ENCODE data around the gene POU5F1. TPM values are rescaled to one million over a fixed set of nuclear protein-coding genes. Genes with fewer than 3 reads are reported as not detected.
A peak's percentile ranks its signal among the peaks of the same experiment; 100 is the strongest.
"Not testable (repeated sequence)": the region's sequence is repeated elsewhere in the genome, so short reads cannot be mapped to it uniquely, and the experiment has no call there.

The POU5F1 gene
- total RNA-seq, 4 donors from 2014 or later = 0.92 to 5.5 (median 3.3) TPM

DNA sequence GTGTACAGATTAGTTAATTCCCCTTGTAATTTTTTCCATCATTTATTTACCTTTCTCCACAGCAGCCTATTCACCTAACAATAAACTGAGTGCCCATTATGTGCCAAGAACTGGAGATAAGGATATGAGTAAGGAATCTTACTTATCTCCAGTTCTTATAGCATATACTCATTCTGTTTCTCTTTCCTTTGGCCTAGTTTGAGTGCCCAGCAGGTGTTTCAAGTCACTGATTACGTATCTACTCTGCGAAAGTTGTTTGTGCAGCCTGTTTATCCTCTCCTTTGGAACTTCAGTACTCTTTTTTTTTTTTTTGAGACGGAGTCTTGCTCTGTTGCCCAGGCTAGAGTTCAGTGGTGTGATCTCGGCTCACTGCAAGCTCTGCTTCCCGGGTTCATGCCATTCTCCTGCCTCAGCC, 17.3 kb upstream of the POU5F1 start:
- no peaks in the 10 kb centered on the region for H3K36me3 ChIP-seq
- no peaks in the 10 kb centered on the region for H3K27me3 ChIP-seq
- WGBS, 2 donors = 82 to 94% methylated on average over 5 of the region's 5 CpGs
- DNase-seq = no peak
- intact Hi-C loops (cut with DNase I) = no loop called here
- H3K27ac ChIP-seq = no peak overlapping the region
- TF ChIP-seq, protein P1, sequence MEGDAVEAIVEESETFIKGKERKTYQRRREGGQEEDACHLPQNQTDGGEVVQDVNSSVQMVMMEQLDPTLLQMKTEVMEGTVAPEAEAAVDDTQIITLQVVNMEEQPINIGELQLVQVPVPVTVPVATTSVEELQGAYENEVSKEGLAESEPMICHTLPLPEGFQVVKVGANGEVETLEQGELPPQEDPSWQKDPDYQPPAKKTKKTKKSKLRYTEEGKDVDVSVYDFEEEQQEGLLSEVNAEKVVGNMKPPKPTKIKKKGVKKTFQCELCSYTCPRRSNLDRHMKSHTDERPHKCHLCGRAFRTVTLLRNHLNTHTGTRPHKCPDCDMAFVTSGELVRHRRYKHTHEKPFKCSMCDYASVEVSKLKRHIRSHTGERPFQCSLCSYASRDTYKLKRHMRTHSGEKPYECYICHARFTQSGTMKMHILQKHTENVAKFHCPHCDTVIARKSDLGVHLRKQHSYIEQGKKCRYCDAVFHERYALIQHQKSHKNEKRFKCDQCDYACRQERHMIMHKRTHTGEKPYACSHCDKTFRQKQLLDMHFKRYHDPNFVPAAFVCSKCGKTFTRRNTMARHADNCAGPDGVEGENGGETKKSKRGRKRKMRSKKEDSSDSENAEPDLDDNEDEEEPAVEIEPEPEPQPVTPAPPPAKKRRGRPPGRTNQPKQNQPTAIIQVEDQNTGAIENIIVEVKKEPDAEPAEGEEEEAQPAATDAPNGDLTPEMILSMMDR (IDR thresholded peaks at IDR 0.05) = no peak
- TF ChIP-seq POLR2A (IDR thresholded peaks at IDR 0.05) = no peak
- H3K4me1 ChIP-seq = peaks cover 0 to 41% (median 0%) of the 10 kb centered on the region in 3 donors
- H3K9me3 ChIP-seq = no peaks in the 10 kb centered on the region
- no peak overlapping the region for H3K4me3 ChIP-seq

DNA sequence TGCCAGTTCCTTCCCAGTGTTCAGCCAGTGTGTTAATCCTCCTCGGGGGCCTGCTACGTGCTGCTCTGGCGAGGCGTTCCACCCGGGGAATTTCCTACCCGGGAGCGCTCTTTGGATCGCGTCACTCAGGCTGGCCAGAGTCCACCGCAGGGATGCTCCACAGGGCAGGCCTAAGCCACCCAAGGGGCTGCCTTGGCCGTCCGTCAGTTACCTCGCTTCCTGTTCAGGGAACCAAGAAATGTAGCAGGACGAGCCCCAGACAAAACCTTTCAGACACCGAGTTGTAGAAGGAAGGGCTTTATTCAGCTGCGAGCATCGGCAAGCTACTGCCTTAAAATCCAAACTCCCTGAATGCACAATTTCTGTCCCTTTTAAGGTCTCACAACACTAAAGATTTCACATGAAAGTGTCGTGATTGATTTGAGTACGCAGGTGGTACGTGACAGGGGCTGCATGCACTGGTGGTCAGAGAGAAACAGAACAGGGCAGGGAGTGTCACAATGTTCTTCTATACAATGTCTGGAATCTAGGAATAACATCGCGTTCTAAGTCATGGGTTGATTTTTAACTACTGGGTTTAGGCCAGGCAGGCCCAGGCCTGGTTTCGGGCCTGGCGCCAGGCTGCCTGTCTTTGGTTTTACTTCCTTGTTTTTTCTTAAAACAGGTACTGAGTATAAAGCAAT, 15.7 kb upstream of the POU5F1 start:
- intact Hi-C loops (cut with DNase I) = no loop called here
- 27 to 53% methylated on average over 13 of the region's 24 CpGs for WGBS, 2 donors

DNA sequence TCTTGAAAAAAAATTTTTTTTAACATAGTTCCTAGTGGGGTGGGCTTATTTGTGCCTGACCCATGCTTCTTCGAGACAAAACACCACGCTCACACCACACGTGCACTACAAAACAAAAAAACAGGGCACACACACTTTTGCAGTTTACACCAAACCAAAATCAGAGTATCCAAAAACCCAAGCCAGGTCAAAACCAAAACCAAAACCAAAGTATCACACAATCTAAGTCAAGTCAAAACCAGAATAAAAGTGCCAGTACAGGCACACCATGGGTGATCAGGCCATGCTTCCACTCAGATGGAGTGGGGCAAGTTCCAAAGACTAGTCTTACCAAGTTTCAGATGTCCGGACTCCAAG, 15.2 kb upstream of the POU5F1 start:
- H3K9me3 ChIP-seq; H3K27me3 ChIP-seq; H3K36me3 ChIP-seq; DNase-seq; intact Hi-C loops (cut with DNase I): not testable (repeated sequence)
- peak overlapping the region; percentile 83 to 95 (median 90) for H3K27ac ChIP-seq
- WGBS, 2 donors = 36 to 53% methylated on average over 3 to 4 of the region's 4 CpGs
- peaks cover 0 to 41% (median 0%) of the 10 kb centered on the region in 3 donors for H3K4me1 ChIP-seq
- TF ChIP-seq POLR2A (IDR thresholded peaks at IDR 0.05) = peak in 1 of 4 donors; percentile 12
- peak overlapping the region; percentile 16 to 56 (median 38) for H3K4me3 ChIP-seq

More for the DNA sequence above, 15.7 kb upstream of the POU5F1 start:
- H3K4me3 ChIP-seq = peak overlapping the region; percentile 16 to 56 (median 38)
- peak overlapping the region; percentile 83 to 95 (median 90) for H3K27ac ChIP-seq
- DNase-seq = no peak
- H3K9me3 ChIP-seq = no peaks in the 10 kb centered on the region
- H3K36me3 ChIP-seq = no peaks in the 10 kb centered on the region
- TF ChIP-seq, protein P1 (IDR thresholded peaks at IDR 0.05) = no peak
- TF ChIP-seq POLR2A (IDR thresholded peaks at IDR 0.05) = peak in 1 of 4 donors; percentile 3
- H3K4me1 ChIP-seq = peaks cover 0 to 41% (median 0%) of the 10 kb centered on the region in 3 donors
- no peaks in the 10 kb centered on the region for H3K27me3 ChIP-seq

DNA sequence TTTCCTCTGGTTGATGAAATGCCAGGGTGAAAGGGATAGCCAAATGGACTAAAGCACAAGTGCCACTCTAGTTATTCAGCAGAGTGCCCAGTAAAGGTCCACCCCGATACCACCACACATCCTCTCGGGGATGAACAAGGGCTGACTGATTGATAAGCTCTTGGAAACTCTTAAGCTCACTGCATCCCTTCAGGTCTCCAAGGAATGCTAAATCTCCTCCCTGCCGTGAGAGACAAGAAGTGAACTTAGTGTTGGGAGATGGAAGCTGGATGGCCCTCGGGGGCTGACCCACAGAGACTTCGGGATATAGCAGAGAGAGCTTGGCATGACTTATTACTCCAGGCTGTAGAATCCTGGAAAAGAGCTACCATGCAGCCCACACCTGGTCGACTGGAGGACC, 13.4 kb upstream of the POU5F1 start:
- H3K9me3 ChIP-seq; intact Hi-C loops (cut with DNase I); H3K36me3 ChIP-seq; H3K27ac ChIP-seq; H3K27me3 ChIP-seq; DNase-seq; H3K4me3 ChIP-seq: not testable (repeated sequence)
- peaks cover 0 to 40% (median 0%) of the 10 kb centered on the region in 3 donors for H3K4me1 ChIP-seq
- WGBS, 2 donors = 46 to 61% methylated on average over 5 to 6 of the region's 6 CpGs

DNA sequence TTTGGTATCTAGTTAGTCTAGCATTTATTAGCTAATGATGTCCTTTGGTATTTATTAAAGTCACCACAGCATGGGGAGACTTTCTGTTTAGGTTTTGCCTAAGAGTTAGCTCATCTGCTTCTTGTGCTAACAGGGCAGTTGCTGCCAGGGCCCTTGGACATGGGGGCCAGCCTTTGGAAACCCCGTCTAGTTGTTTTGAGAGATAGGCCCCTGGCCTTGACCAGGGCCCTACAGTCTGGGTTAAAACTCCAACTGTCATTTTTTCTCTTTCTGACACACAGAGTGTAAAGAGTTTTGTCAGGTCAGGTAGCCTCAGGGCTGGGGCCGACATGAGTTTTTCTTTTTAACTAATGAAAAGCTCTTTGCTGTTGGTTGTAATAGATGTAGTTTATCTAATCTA, 12.8 kb upstream of the POU5F1 start:
- H3K36me3 ChIP-seq; H3K27ac ChIP-seq; intact Hi-C loops (cut with DNase I); H3K27me3 ChIP-seq; H3K4me3 ChIP-seq; DNase-seq; H3K9me3 ChIP-seq: not testable (repeated sequence)
- 77 to 93% methylated on average over 2 of the region's 2 CpGs for WGBS, 2 donors
- peaks cover 0 to 44% (median 0%) of the 10 kb centered on the region in 3 donors for H3K4me1 ChIP-seq

DNA sequence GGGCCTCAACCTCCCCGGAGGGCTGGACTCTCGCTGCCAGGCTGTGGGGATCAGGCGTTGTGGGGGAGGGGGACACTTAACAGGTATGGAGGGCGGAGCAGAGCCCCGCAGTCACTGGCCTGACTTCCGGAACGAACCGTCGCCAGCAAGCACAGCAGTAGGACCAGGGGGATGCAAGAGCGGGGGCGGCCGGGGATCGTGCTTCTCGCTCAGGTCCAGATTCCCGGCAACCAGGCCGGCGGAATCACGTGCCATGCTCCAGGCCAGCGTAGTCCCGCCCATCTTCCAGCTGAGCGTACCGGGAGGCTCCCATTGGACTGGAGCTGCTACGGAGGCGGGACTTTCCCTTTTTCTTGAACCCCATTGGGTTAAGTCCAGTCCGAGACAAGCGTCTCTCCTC, 10.0 kb upstream of the POU5F1 start:
- Histone ChIP-seq H3K4me3 (peak overlapping the region; percentile 12 to 34 (median 24)), H3K27me3 (no peaks in the 10 kb centered on the region), H3K36me3 (peaks cover 0 to 5% (median 0%) of the 10 kb centered on the region in 3 donors), H3K27ac (no peak overlapping the region), H3K4me1 (peaks cover 0 to 45% (median 0%) of the 10 kb centered on the region in 3 donors), H3K9me3 (no peaks in the 10 kb centered on the region)
- no peak for DNase-seq
- intact Hi-C loops (cut with DNase I) = no loop called here
- no peak for TF ChIP-seq POLR2A (IDR thresholded peaks at IDR 0.05)
- TF ChIP-seq, protein P1 (IDR thresholded peaks at IDR 0.05) = no peak
- WGBS, 2 donors = 72 to 100% methylated on average over 6 to 10 of the region's 26 CpGs

All from esophagus squamous epithelium (tissue), 5 donors.